NCI-H2196 treated with DMSO at 0.1 percent for 48 hours (cell line): Measurements from ENCODE around the gene MYOM1.
"Not testable (repeated sequence)": the region's sequence is repeated elsewhere in the genome, so short reads cannot be mapped to it uniquely, and the experiment has no call there.

Experiments used
- DNase-seq: peaks from one replicate; lab custom pipeline; 2025; ENCODE audit not compliant: unreplicated experiment; lab: John Stamatoyannopoulos, UW

MYOM1 gene

GRCh38 chr18:3061581-3062312, 158.0 kb downstream of the MYOM1 start:
- no peak for DNase-seq

DNA sequence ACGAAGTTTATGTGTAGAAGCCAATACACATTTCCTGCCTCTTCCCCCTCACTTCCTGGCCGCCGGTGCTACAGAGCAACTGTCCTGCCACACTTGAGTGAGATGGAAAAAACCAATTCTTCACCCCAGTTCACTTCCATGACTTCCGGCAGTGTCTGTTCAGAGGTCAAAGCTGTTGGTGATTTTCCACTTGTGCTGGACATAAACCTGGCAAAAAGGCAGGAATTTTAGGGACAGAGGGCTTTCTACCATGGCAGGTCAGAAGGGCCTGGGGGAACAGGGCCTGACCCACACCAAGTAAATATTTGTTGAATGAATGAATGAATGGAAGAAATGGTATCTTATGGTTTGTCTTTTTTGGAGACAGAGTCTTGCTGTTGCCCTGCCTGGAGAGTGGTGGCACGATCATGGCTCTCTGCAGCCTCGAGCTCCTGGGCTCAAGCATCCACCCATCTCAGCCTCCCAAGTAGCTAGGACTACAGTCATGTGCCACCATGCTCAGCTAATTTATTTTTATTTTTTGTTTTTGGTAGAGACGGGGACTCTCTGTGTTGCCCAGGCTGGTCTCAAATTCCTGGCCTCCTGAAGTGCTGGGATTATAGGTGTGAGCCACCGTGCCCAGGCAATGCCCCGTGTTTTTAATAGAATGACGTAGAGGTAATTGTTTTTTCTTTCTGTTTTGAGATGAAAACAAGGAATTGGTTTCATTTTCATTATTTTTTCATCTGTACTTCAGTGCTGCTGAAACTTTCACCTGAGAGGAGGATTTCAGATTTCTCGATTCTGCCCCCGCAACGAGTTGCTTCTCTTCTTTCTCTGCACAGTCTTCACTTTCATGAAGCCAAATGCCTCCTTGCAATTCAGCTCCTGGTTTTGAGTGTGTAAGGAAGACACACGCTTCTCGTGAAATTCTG, 158.8 kb downstream of the MYOM1 start:
- DNase-seq = no peak

- no peak for DNase-seq
These were observed 160.5 kb downstream of the MYOM1 start for GRCh38 chr18:3059272-3059671.

- DNase-seq = no peak
These were observed 161.2 kb downstream of the MYOM1 start for GRCh38 chr18:3058328-3059191.

GRCh38 chr18:3057526-3057925, 162.2 kb downstream of the MYOM1 start:
- no peak for DNase-seq

DNA sequence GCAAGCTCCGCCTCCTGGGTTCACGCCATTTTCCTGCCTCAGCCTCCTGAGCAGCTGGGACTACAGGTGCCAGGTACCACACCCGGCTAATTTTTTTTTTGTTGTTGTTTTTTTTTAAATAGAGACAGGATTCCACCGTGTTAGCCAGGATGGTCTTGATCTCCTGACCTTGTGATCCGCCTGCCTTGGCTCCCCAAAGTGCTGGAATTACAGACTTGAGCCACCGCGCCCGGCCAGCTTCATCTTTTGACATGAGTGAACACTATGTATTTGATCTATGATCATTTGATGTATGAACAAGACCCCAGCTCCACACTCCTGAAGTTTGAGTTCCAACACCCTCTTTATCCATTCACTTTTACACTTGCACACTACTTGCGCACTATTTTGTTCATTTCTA, 163.5 kb downstream of the MYOM1 start:
- no peak for DNase-seq

GRCh38 chr18:3055816-3056215, 164.0 kb downstream of the MYOM1 start:
- DNase-seq = no peak

- no peak for DNase-seq
These were observed 164.5 kb downstream of the MYOM1 start for GRCh38 chr18:3055186-3055728.

DNA sequence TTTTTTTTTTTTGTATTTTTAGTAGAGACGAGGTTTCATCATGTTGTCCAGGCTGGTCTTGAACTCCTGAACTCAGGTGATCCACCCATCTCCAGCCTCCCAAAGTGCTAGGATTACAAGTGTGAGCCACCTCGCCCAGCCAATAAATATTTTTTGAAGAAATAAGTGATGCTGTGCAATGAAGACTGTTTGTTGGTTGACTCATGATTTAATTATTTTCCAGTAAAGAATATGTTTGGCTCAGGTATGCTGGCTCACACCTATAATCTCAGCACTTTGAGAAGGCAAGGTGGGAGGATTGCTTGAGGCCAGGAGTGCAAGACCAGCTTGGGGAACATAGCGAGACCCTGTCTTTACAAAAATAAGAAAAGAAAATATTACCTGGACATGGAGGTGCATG, 165.0 kb downstream of the MYOM1 start:
- no peak for DNase-seq

GRCh38 chr18:3054214-3054613, 165.6 kb downstream of the MYOM1 start:
- no peak for DNase-seq

GRCh38 chr18:3053081-3053480, 166.7 kb downstream of the MYOM1 start:
- DNase-seq = no peak

GRCh38 chr18:3052411-3052758, 167.4 kb downstream of the MYOM1 start:
- DNase-seq = no peak

GRCh38 chr18:3051718-3052410, 167.9 kb downstream of the MYOM1 start:
- DNase-seq = no peak

DNA sequence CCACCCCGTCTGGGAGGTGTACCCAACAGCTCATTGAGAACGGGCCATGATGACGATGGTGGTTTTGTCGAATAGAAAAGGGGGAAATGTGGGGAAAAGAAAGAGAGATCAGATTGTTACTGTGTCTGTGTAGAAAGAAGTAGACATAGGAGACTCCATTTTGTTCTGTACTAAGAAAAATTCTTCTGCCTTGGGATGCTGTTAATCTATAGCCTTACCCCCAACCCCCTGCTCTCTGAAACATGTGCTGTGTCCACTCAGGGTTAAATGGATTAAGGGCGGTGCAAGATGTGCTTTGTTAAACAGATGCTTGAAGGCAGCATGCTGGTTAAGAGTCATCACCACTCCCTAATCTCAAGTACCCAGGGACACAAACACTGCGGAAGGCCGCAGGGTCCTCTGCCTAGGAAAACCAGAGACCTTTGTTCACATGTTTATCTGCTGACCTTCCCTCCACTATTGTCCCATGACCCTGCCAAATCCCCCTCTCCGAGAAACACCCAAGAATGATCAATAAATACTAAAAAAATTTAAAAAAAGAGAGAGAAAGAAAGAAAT, 169.8 kb downstream of the MYOM1 start:
- DNase-seq = not testable (repeated sequence)

- no peak for DNase-seq
These were observed 170.9 kb downstream of the MYOM1 start for GRCh38 chr18:3048820-3049349.

DNA sequence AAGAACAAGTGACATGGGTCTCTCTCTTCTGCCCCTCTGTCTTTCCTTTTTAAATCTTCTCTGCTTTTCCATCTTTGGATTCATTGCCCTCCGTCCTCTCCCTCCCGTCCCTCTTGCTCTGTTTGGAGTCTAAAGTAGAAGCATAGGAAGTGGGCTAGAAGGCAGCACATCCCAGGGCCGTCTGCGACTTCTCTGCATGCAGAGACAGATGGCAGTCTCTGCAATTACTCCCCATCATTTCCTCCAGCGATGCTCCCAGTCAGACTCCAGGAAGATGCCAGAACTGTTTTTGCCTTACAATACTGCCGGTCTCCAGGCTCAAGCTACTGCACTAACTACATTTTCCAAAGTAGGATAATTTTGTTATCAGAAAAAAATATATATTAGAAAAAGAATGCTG, 171.6 kb downstream of the MYOM1 start:
- DNase-seq = no peak

- DNase-seq = no peak
These were observed 173.5 kb downstream of the MYOM1 start for GRCh38 chr18:3046216-3046808.

DNA sequence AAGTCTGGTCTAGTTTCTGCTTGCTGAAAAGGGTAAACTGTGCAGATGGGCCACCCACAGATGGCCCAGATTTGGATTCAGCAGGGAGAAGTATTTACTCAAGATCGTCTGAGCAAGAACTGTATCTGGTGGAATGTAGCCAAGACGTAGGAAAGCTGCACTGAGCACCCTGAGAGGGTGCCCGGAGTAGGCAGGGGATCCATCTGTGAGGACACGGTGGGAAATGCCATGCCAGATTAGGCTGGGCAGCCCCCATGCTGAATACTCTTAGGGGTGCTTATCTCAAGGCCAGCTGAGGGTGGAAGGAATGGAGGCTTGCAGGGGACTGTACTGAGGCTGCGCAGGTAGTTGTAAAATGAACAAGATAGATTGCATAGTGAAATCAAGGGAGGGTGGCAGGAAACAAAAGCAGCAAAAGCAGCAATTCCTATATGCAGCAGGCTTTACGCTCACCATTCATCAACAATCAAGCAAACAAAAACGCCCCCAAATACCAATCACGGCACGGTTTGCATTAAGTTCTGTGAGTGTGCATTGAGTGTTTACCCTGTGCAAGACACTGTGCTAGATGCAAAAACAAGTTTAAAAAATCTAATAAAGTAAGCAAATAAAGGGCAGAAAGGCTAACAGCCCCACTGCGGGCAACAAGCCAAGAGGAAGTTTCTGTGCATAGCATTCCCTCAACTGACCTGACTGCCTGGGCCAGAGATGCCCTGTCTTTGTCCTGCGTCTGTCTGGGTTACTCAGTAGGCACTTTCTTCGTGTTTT, 174.7 kb downstream of the MYOM1 start:
- peak; percentile 52 for DNase-seq

GRCh38 chr18:3042379-3042778, 177.4 kb downstream of the MYOM1 start:
- no peak for DNase-seq
